SU-DHL-6 (cell line): ENCODE results near the gene ACADL.
A peak's percentile ranks its signal among the peaks of the same experiment; 100 is the strongest.

Source experiments
- H2AFZ ChIP-seq: fragments of 200-600 bp; sonication (generic); 2 replicates; pipeline ENCODE4 v1.6.1; 2014; ENCODE audit warnings: low read depth, mild to moderate bottlenecking, moderate library complexity, mixed read lengths, antibody characterized with exemption, low read length; ENCODE audit not compliant: severe bottlenecking
- H3F3A ChIP-seq: fragments of 200-600 bp; shearing (Covaris generic); 2 replicates; pipeline ENCODE4 v1.6.0; 2016; ENCODE audit warnings: antibody characterized with exemption, mild to moderate bottlenecking; ENCODE audit not compliant: insufficient read depth
- H3K27ac ChIP-seq: fragments of 200-600 bp; sonication (generic); 2 replicates; pipeline ENCODE4 v1.5.1; 2016; ENCODE audit warnings: low read depth, mild to moderate bottlenecking, low read length, moderate library complexity, mixed read lengths
- H3K27me3 ChIP-seq: fragments of 200-600 bp; sonication (generic), shearing (Covaris generic); 2 replicates; pipeline ENCODE4 v1.6.0; 2014; ENCODE audit warnings: mild to moderate bottlenecking, low read length
- H3K36me3 ChIP-seq: fragments of 200-600 bp; sonication (generic); 2 replicates; pipeline ENCODE4 v1.6.1; 2014; ENCODE audit warnings: mild to moderate bottlenecking, low read length, mixed read lengths
- H3K4me2 ChIP-seq: fragments of 300-600, 200-600 bp; shearing (Covaris generic), sonication (generic); 2 replicates; pipeline ENCODE4 v1.6.0; 2014; ENCODE audit warnings: low read length, low read depth, mild to moderate bottlenecking; ENCODE audit not compliant: poor library complexity, severe bottlenecking
- H3K4me3 ChIP-seq: fragments of 200-600 bp; sonication (generic); 2 replicates; pipeline ENCODE4 v1.5.1; 2014; ENCODE audit warnings: antibody characterized with exemption, low read length, mild to moderate bottlenecking, mixed read lengths; ENCODE audit not compliant: insufficient read depth, poor library complexity, severe bottlenecking
- H3K79me2 ChIP-seq: fragments of 200-600 bp; sonication (generic); 2 replicates; pipeline ENCODE4 v1.6.1; 2014; ENCODE audit warnings: mild to moderate bottlenecking, low read length, moderate library complexity; ENCODE audit not compliant: insufficient read depth
- H3K9ac ChIP-seq: fragments of 200-600 bp; sonication (generic); 2 replicates; pipeline ENCODE4 v1.7.0; 2014; ENCODE audit warnings: mild to moderate bottlenecking, low read length
- H3K9me2 ChIP-seq: fragments of 200-600 bp; sonication (generic); replicated peaks from 2 replicates; pipeline ENCODE4 v1.6.1; 2014; ENCODE audit warnings: low read length; ENCODE audit not compliant: insufficient read depth
- H3K9me3 ChIP-seq: fragments of 200-600 bp; sonication (generic); 2 replicates; pipeline ENCODE4 v1.6.1; 2014; ENCODE audit warnings: low read length, mixed read lengths; ENCODE audit not compliant: insufficient read depth
- H4K20me1 ChIP-seq: fragments of 200-600 bp; sonication (generic); 2 replicates; pipeline ENCODE4 v1.6.1; 2014; ENCODE audit warnings: low read depth, mild to moderate bottlenecking, antibody characterized with exemption, low read length, moderate library complexity, mixed read lengths
- EZH2phosphoT487 ChIP-seq: fragments of 200-600 bp; sonication (generic), shearing (Covaris generic); conservative IDR thresholded peaks from 2 replicates; pipeline ENCODE4 v1.6.1; 2018; ENCODE audit warnings: mild to moderate bottlenecking, antibody characterized with exemption, low read length, moderate library complexity, mixed read lengths
- TF ChIP-seq, protein P1 (sequence below): fragments of 200-600 bp; sonication (generic); IDR thresholded peaks from one replicate; pipeline ENCODE4 v1.5.1; 2017; ENCODE audit warnings: antibody characterized with exemption, mild to moderate bottlenecking, low read length, moderate library complexity; ENCODE audit not compliant: insufficient read depth, poor library complexity, severe bottlenecking

The ACADL gene

DNA sequence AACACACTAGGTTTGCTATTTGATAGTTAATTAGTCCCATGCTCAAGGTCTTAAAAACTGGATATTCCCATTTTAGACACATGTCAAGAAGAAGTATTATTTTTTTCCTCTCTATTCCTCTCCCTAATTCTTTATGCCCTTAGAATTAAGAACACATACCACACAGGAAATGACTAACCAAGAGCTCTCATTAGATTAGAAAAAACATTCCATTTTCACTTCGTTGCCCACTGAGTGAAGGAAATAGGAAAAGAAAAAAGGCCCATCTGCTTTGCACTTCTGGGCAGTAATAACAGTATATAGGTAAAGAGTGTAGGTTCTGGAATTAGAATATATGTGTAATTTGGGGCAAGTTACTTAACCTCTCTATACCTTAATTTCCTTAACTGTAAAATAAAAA, 26.9 kb downstream of the ACADL start:
- Histone ChIP-seq H3K4me3 (no peak overlapping the region), H3K79me2 (no peaks in the 10 kb centered on the region), H3F3A (no peaks in the 10 kb centered on the region), H3K27me3 (no peaks in the 10 kb centered on the region), H2AFZ (no peak overlapping the region), H3K4me2 (no peak overlapping the region), H3K9ac (no peak overlapping the region), H3K27ac (no peak overlapping the region), H3K9me2 (no peaks in the 10 kb centered on the region), H4K20me1 (no peaks in the 10 kb centered on the region), H3K36me3 (no peaks in the 10 kb centered on the region), H3K9me3 (no peaks in the 10 kb centered on the region)
- TF ChIP-seq EZH2phosphoT487, result no peak
- TF ChIP-seq, protein P1, sequence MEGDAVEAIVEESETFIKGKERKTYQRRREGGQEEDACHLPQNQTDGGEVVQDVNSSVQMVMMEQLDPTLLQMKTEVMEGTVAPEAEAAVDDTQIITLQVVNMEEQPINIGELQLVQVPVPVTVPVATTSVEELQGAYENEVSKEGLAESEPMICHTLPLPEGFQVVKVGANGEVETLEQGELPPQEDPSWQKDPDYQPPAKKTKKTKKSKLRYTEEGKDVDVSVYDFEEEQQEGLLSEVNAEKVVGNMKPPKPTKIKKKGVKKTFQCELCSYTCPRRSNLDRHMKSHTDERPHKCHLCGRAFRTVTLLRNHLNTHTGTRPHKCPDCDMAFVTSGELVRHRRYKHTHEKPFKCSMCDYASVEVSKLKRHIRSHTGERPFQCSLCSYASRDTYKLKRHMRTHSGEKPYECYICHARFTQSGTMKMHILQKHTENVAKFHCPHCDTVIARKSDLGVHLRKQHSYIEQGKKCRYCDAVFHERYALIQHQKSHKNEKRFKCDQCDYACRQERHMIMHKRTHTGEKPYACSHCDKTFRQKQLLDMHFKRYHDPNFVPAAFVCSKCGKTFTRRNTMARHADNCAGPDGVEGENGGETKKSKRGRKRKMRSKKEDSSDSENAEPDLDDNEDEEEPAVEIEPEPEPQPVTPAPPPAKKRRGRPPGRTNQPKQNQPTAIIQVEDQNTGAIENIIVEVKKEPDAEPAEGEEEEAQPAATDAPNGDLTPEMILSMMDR, result no peak

DNA sequence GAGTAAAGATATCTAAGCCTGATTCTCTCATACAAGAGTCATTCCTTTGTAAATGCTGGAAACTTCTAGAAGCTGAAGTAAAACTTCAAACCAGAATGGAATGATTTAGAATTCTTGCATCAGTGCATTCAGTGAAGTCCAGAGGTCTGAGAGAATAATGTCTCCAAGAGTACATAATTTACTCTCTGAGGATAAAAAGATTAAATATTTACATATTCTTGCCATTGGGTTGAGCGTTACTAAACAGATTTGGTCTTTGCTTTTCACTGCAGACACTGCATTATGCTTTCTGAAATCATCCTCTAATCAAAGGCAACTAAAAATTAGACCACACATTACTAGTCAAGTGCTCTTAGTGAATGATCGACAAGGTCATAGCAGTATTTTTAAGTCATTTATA, 27.5 kb downstream of the ACADL start:
- no peak overlapping the region for H3K4me3 ChIP-seq
- no peak for TF ChIP-seq EZH2phosphoT487
- TF ChIP-seq, protein P1, result no peak
- no peak overlapping the region for H3K27ac ChIP-seq
- no peak overlapping the region for H3K4me2 ChIP-seq
- H3K27me3 ChIP-seq, result no peaks in the 10 kb centered on the region
- H3K9ac ChIP-seq, result no peak overlapping the region
- no peaks in the 10 kb centered on the region for H3F3A ChIP-seq
- H3K79me2 ChIP-seq, result no peaks in the 10 kb centered on the region
- H3K36me3 ChIP-seq, result no peaks in the 10 kb centered on the region
- H3K9me2 ChIP-seq, result no peaks in the 10 kb centered on the region
- no peaks in the 10 kb centered on the region for H3K9me3 ChIP-seq
- no peaks in the 10 kb centered on the region for H4K20me1 ChIP-seq
- H2AFZ ChIP-seq, result no peak overlapping the region

DNA sequence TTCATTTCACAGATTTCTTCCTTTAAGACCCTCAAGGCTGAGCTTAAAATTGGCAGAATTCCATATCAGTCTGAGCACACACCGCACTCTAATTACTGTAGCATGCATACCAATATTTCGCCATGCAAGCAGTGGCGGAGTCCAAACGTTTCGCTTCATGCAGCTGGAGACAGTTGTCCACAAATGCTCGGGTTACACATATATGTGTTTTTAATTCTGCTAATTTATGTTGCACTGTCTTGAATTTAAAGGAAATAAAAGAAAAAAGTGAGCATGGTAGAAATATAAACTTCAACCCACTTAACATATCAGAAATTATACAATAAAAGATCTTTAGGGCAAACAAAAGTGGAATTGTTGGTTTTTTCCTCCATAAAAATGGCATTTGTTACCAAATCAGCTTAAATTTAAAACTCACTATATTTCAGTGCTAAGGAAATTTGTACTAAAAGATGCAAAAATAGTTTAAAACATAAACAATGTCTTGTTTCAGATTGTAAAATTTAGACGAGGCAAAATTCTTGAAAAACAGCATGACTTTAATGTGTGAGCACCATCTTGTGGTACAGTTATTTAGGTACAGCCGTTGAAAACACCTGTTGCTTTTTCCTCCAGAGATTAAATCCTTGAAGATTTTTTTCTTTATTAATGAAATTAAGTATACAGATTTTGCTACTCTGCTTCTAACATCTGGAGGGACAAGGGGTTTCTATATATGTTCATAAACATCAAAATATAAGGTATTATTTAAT, 30.0 kb downstream of the ACADL start:
- no peaks in the 10 kb centered on the region for H3K9me3 ChIP-seq
- H3K4me3 ChIP-seq, result no peak overlapping the region
- H3K27ac ChIP-seq, result no peak overlapping the region
- no peak overlapping the region for H3K4me2 ChIP-seq
- no peaks in the 10 kb centered on the region for H4K20me1 ChIP-seq
- H3K79me2 ChIP-seq, result no peaks in the 10 kb centered on the region
- no peak overlapping the region for H3K9ac ChIP-seq
- no peaks in the 10 kb centered on the region for H3K27me3 ChIP-seq
- TF ChIP-seq, protein P1, result peak; percentile 39
- no peak for TF ChIP-seq EZH2phosphoT487
- no peaks in the 10 kb centered on the region for H3K9me2 ChIP-seq
- no peaks in the 10 kb centered on the region for H3F3A ChIP-seq
- H3K36me3 ChIP-seq, result no peaks in the 10 kb centered on the region
- no peak overlapping the region for H2AFZ ChIP-seq
